SIG-M5 treated with dmso at 0.1 percent for 504 hours (cell line): ENCODE measurements around the gene DTNA.
A peak's percentile ranks its signal among the peaks of the same experiment; 100 is the strongest.

Source experiments
- DNase-seq: peaks from one replicate; lab custom pipeline; 2025; ENCODE audit not compliant: unreplicated experiment; lab: John Stamatoyannopoulos, UW

DTNA gene

GRCh38 chr18:34805103-34805877, 95.2 kb downstream of the DTNA start:
- no peak for DNase-seq

- no peak for DNase-seq
Observed at GRCh38 chr18:34805878-34806351, 95.8 kb downstream of the DTNA start.

- no peak for DNase-seq
Observed at GRCh38 chr18:34806527-34806926, 96.4 kb downstream of the DTNA start.

DNA sequence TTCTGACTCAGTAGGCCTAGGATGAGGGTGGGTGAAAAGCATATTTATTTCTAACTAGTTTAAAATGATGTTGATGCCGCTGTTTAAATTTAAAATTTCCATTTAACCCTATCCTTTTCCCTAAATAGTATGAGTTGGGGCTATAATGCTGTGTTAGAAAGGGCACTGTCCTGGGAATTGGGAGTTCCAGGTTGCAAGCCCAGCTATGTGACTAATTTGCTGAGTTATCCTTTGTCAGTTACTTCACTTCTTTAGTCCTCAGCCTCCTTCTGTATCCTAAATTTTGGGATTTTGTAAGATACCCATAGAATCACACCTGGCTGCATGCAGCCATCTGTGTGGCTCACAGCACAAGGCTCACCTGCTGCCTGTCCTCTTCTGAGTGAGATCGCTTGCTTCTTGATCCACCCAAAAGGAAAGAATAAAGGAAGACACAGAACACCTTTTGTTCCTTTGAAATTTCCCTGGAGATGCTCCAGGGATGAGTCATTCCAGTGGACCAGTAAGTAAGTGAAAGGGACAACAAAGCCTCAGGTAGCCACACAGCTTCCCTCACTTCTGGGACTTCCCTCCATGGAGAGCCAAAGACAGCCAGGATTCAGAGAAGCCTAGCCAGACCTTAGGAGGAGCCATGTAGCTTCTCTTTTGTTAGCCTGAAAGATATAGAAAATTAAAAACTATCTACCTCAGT, 97.2 kb downstream of the DTNA start:
- no peak for DNase-seq

- no peak for DNase-seq
Observed at GRCh38 chr18:34808389-34808788, 98.3 kb downstream of the DTNA start.

DNA sequence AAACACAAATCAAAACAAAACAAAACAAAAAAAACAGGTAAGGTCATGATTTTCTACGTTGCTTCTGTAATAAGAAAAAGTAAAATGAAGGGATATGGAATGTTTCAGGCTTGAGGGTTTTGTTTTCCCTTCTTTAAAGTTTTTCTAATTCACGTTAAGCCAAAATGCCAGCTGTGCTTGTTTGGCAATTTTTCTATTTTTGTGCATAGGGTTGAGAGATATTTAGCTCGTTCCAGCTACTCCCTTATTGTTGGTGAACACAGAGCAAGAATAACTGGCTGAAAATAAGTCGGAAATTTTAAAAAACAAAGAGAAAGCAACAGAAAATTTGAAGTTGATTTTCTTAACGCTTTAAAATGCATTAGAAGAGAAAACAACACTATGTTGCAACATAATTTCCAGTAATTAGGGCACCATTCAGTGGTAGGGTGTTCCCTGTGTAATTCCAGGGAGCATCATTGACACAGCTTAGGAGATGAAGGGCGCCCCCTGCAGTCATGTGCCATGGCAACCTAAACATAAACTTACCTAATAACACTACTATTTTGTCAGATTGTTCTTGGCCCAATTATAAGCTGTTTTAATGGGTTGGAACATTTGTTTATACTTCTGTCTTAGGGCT, 99.5 kb downstream of the DTNA start:
- peak; percentile 33 for DNase-seq

GRCh38 chr18:34816183-34816582, 106.1 kb downstream of the DTNA start:
- DNase-seq = no peak

DNA sequence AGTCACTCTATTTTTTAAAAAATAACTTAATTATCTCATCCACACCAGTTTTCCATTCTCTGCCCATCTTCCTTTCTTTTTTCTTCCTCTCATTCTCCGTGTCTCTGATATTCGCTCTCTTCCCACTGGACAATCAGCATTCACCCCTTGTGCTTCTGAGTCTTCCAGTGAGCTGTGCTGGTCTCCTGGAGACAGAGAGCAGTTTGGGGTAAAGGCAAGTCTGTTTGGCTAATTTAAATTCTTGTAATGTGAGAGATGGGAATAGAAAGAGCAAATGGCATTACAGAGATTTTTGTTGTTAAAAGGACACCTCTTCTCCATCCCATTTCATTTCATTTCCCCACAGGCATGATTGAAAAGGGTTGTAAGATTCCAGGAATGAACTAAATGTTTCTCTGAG, 107.5 kb downstream of the DTNA start:
- DNase-seq = no peak

- no peak for DNase-seq
Observed at GRCh38 chr18:34818064-34818463, 108.0 kb downstream of the DTNA start.

GRCh38 chr18:34820360-34821065, 110.4 kb downstream of the DTNA start:
- DNase-seq = no peak

DNA sequence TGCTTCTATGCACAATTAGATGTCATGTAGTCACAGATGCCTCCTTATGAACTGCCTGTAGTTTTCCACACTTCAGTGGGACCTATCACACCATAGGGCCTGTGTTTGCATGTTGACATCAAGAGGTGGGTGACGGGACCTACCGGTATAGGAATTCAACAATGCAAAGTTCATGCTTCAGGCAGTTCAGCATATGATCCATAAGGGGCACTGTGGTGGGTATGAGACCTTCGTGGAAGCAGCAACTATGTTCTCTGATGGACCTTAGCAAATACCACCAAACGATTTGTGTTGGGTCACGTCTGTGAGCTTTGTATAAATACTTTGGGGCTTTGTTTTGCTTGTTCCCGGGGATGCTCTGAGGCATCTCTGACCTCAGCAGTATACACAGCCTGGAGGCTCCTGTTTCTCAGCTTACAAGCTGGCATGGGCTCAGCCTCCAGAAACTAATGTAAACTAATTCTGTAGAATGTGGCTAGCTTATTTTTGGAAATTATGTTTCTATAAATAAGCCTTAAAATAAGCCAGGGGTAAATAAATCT, 111.6 kb downstream of the DTNA start:
- DNase-seq = no peak

DNA sequence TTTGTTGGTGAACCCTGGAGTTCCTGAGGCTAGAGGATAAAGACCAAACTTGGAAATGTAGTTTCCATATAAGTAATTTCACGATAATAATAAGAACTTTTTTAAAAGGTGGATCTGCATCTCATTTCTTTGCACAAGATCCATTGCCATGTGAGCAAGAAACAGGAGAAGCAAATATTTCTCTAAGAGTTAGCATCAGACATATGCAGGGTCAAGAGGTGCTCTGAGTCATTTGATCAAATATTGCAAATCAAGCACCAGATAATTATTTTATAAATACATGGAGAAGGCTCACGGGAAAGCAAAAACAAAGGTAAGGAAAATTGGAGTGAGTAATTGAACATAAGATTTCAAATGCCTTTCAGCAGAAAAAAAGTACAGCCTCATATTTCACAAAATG, 118.0 kb downstream of the DTNA start:
- DNase-seq = no peak

DNA sequence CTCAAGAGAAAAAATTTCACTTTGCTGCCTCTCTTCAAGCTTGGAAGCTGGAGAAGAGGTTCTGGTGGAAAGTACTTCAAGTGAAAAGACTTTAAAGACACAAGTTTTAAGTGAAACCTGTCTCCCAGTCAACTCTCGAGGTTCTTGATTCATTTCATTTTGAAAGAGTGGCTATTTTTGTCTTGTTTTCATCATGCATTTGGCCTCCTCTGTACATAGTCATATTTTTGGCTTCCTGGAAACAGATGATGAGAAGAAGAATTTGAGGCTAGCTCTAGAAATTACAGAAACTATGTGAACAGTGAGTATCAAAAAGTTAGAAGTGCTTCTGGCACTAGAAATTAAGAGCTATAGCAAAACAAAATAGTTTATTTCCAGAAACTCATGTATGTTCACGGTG, 124.8 kb downstream of the DTNA start:
- no peak for DNase-seq

DNA sequence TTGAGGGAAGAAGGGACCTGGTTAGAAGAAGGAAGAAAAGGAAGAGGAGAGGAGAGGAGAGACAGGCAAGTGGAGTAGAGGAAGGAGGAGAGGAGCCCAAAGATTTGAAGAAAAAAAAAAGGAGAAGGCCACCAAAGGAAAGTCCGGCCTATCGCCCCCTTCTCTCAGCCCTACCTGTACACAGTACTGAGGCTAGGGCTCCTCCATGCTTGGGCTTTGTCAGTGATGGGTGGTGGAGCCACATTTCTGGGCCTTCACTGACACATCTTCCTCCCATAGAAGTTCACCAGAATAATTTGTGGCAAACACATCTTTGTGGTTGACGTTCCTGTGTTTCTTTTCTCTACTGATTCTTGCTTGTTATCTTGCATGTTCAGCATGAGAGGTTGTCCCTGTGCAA, 125.4 kb downstream of the DTNA start:
- no peak for DNase-seq

DNA sequence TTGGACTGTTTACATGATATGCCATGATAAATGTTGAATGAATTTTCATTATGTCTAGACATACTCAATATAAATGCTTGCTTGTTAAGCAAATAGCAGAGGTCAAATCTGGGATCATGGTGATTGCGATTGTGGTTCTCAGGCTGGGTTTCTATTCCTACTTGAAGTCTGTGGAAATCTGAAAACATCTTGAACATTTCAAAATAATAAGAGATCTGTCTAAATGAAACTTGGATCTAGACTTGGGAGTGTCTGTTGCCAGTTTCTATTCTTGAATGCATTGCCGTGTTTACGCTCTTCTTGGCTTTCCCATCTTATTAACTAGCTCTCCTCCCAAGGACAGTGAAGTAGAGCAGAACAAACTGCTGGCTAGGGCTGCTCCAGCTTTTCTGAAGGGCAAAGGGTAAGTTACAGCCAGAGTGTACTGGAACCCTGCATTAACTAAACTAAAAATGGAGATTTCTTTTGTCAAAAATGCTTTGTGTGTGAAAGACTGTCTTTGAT, 127.7 kb downstream of the DTNA start:
- no peak for DNase-seq

DNA sequence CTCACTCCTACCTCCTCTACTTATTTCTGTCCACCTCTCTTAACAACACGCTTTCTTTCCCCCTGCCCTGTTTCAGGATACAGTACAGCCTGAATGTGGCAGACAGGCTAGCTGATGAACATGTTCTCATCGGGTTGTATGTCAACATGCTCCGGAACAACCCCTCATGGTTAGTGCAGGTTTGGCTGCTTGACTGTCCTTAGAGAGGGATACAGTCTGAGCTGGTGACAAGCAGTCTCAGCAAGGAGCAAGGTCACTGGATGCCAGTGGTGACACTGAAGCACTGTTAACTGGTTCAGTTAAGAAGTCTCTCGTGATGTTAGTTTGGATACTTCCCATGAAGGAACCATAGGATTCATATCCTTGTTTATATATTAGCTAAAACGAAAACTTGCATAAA, 128.6 kb downstream of the DTNA start:
- no peak for DNase-seq

DNA sequence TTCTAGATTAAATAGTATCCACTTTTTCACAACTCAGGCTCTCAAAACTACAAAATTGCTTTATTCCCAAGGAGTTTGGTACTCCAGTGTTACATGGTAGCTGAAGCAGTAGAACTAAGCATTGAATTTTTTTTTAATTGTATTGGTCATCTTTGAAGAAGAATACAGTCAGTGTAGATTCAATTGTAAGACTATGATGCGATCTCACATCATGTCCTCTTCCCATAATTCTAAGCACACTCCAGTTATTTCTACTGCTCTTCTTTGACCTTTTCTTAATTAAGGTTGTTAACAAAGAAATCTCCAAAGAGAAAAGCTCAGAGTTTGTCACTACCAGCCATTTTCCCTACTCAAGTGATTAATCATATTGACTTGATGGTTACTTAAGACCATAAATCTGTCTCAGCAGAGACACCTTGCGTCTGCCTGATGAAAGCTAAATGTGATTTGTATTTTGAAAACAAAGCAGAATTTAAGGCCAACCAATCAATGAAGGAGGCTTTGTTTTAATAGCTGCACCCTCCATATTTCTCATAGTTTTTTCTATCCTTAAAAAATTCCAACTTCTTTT, 130.2 kb downstream of the DTNA start:
- DNase-seq = no peak

DNA sequence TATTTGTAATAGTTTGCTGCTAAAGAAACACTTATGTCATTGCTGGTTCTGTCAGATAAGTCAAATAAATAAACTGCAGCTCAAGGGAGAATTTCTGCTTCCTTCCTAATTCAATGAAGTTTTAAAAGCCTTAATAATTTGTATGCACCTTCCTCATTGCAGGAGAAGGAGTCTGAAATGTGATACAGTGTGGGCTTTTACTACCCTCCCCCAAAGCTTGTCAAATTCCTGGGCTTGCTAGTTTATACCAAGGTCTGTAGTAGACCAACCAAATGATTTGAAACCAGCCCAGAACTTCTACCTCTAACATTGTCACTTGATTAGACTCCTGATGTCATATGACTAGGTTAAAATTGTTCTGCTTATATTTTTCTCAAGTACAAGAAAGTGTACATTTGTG, 131.8 kb downstream of the DTNA start:
- DNase-seq = no peak

- no peak for DNase-seq
Observed at GRCh38 chr18:34844072-34844471, 134.0 kb downstream of the DTNA start.

DNA sequence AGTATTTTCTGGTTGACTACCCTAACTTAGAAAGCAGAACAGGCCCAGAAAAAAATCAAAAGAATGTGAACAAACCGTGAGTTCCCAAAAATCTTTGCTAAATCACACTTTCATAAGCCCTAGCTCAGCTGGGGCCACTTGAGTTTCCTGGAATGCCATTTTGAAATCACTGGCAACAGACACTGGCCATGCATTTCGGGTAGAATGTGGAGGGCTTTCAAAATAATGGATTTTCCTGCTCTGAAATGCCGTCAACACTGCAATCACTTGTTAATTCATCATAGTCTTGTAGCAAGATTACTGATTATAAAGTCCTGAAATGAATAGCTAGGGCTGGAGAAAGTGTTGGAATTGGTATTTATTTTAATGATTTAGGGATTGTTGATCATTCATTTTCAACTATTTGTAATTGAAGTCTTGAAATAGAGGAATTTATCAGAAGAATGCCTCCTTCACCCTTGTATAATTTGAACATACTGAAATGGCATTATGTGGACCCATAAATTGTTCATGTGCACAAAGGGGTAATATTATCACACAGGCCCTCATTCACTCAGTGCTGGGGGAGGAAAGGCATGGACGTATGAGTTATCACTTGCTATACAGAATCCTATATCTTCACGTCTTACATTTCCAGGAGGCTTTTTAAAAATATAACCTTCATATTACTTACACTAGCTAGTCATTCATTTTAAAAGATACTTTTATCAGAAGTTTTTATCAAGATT, 134.8 kb downstream of the DTNA start:
- no peak for DNase-seq
